ENCODE results near the gene SSBP4.
"Not testable (repeated sequence)": the region's sequence is repeated elsewhere in the genome, so short reads cannot be mapped to it uniquely, and the experiment has no call there.

The SSBP4 gene

GRCh38 chr19:18419195-18419698, at the start of gene SSBP4:
SSBP4 (plus strand) TSS chr19:18419398; CDS start chr19:18419649, 251 bp downstream.
- peak; percentile 29 for DNase-seq (ENCODE audit: low read depth)

- no peak for DNase-seq (ENCODE audit: low read depth)
These were observed 45.7 kb upstream of the SSBP4 start for GRCh38 chr19:18373407-18373891.

GRCh38 chr19:18373892-18374629, 45.1 kb upstream of the SSBP4 start:
- DNase-seq (ENCODE audit: low read depth), result peak; percentile 86

GRCh38 chr19:18377026-18377425, 42.2 kb upstream of the SSBP4 start:
- no peak for DNase-seq (ENCODE audit: low read depth)

GRCh38 chr19:18379803-18380747, 39.1 kb upstream of the SSBP4 start:
- DNase-seq (ENCODE audit: low read depth), result peak; percentile 71

- no peak for DNase-seq (ENCODE audit: low read depth)
These were observed 38.4 kb upstream of the SSBP4 start for GRCh38 chr19:18380843-18381242.

GRCh38 chr19:18383622-18384021, 35.6 kb upstream of the SSBP4 start:
- not testable (repeated sequence) for DNase-seq (ENCODE audit: low read depth)

- no peak for DNase-seq (ENCODE audit: low read depth)
These were observed 34.4 kb upstream of the SSBP4 start for GRCh38 chr19:18384775-18385174.

GRCh38 chr19:18385359-18385674, 33.9 kb upstream of the SSBP4 start:
- no peak for DNase-seq (ENCODE audit: low read depth)

GRCh38 chr19:18385675-18386542, 33.3 kb upstream of the SSBP4 start, which contains the start of gene GDF15:
GDF15 (plus strand) TSS chr19:18386158; CDS start chr19:18386190, 32 bp downstream.
- no peak for DNase-seq (ENCODE audit: low read depth)

GRCh38 chr19:18386543-18387271, 32.5 kb upstream of the SSBP4 start:
- no peak for DNase-seq (ENCODE audit: low read depth)

GRCh38 chr19:18388100-18388959, 30.9 kb upstream of the SSBP4 start:
- DNase-seq (ENCODE audit: low read depth), result no peak

- no peak for DNase-seq (ENCODE audit: low read depth)
These were observed 30.1 kb upstream of the SSBP4 start for GRCh38 chr19:18388960-18389725.

GRCh38 chr19:18389726-18390064, 29.5 kb upstream of the SSBP4 start:
- no peak for DNase-seq (ENCODE audit: low read depth)

- no peak for DNase-seq (ENCODE audit: low read depth)
These were observed 28.9 kb upstream of the SSBP4 start for GRCh38 chr19:18390065-18390907.

GRCh38 chr19:18391509-18392075, 27.6 kb upstream of the SSBP4 start:
- DNase-seq (ENCODE audit: low read depth), result no peak

GRCh38 chr19:18392417-18392816, 26.8 kb upstream of the SSBP4 start:
- no peak for DNase-seq (ENCODE audit: low read depth)

GRCh38 chr19:18392926-18393325, 26.3 kb upstream of the SSBP4 start:
- no peak for DNase-seq (ENCODE audit: low read depth)

Measured in HS-5 (cell line).